GM21723 (cell line): ENCODE measurements around the gene PAPOLG.
A peak's percentile ranks its signal among the peaks of the same experiment; 100 is the strongest.
"Not testable (repeated sequence)": the region's sequence is repeated elsewhere in the genome, so short reads cannot be mapped to it uniquely, and the experiment has no call there.

Source experiments
- ATAC-seq: cut with Tn5 transposase; IDR thresholded peaks from one replicate; pipeline ENCODE4 v1.9.1; 2021; ENCODE audit warnings: mild to moderate bottlenecking, moderate library complexity; ENCODE audit not compliant: unreplicated experiment

Gene PAPOLG

DNA sequence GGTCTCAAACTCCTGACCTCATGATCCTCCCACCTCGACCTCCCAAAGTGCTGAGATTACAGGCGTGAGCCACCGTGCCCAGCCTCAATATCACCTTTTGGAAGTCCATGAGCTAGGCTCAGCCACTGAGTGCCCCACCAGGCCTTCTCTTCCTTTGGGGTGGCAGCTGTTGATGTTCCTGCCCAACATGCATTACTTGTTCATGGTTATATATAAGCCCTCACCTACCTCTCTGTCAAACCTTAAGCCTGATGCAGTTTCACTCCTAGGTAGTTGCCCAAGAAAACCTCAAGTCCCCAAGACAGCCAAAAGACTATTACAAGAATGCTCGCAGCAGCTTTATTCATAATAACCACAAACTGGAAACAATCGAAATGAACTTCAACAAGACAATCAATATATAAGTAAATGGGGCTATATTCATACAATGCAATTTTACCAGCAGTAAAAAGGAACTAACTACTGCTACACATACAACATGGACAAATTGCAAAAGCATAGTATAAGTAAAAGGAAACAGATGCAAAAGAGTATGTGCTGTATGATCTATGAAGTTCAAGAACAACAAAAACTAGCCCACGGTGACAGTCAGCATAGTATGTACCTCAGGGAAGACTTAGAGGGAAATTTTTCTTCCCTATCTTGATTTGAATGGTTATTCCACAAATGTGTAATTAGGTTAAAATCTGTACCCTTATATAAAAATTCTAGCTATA lies 65.7 kb downstream of the PAPOLG start:
- ATAC-seq = no peak

DNA sequence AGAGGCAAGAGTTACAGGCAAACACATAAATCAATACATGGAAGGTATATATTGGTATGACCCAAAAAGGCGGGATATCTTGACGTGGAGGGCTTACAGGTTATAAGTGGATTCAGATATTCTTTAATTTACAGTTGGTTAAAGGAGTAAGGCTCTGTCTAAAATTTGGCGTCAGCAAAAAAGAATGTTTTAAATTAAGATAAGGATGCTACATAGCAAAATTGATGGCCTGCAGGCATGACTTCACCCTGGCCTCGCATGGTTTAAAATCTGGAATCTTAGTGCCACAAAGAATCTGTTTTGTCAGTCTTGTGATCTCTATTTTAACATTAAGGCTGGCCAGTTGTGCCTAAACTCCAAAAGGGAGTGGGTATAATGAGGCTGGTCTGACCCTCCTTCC lies 66.9 kb downstream of the PAPOLG start:
- no peak for ATAC-seq

DNA sequence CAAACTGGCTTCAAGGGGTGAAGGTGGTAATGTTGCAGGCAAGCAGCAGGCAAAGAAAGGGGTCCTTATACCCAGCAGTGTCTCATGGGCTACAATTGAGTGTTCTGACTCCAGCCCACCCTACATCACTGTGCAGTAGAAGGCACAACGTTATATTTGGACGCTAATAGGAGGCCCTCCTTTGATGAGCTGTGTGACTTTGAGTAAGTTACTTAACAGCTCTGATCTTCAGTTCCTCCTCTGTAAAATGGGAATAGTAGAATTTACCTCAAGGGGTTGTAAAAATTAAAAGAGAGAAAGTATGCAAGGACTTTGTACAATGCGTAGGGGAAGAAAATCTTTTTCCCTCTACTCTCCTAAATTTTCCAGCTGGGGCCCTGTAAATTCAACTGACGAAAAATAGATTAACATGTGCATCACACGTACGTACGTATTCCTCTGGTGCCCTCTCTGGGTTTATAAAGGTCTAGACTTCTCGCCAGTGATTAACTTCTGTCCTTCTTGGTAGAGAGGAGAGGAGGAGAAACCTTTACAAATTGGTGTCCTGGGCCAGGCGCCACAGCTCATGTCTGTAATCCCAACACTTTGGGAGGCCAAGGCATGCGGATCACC lies 67.7 kb downstream of the PAPOLG start:
- no peak for ATAC-seq

DNA sequence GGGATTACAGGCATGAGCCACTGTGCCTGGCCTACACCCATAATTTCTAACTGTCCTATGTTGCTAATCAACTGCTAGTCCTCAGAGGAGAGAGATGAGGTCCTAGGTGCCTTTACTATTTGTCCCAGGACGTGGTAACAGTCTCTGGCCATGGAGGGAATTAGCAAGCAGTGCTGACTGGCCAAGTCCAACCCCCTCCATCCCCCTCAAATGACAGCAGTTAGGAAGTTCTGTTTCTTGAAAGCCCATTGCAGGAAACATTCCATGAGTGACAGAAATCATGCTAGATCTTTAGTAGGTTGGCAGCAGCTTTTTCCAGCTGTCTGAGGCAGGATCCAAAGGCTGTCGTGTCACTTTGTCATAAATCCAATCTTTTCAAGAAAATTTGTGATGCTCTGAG lies 69.6 kb downstream of the PAPOLG start:
- ATAC-seq = no peak

DNA sequence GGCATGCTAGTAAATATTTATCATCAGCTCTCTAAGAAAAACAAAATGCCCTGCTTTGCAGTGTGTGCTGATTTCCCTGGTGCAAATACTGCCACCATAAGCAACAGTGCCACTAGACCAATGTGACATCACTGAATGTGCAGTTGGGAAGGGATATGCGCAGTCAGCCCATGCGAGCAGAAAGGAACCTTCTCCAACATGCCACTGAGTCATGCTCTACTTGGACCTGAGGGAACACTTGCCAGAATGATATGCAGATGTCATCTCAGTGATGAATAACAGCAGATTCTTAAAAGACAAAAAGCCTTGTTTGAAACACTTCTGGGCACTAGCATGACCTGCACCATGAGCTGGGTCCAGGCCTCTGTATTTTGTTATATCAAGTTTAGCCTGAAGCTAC lies 70.0 kb downstream of the PAPOLG start:
- ATAC-seq = no peak

DNA sequence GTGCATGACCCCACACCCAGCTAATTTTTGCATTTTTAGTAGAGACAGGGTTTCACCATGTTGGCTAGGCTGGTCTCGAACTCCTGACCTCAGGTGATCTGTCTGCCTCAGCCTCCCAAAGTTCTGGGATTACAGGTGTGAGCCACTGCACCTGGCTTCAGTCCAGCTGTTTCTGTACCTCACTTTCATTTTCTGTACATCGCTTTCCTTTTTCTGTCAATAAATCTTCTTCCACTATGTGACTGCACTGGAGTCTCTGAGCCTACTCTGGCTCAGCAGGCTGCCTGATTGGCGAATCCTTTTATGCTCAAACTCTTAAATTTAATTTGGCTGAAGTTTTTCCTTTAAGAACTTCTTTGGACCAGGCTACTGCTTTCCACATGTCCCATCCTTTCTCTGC lies 70.8 kb downstream of the PAPOLG start:
- not testable (repeated sequence) for ATAC-seq

DNA sequence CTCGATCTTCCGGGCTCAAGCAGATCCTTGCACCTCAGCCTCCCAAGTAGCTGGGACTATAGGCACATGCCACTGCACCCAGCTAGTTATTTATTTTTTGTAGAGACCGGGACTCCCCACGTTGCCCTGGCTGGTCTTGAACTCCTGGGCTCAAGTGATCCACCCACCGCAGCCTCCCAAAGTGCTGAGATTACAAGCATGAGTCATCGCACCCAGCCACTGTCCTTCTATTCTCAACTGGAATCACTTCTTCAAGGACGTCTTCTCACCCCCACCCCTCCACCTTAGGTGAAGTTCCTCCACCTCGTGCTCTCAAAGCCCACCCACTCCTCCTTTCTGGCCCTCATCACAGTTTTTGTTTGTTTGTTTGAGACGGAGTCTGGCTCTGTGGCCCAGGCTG lies 71.3 kb downstream of the PAPOLG start:
- no peak for ATAC-seq

DNA sequence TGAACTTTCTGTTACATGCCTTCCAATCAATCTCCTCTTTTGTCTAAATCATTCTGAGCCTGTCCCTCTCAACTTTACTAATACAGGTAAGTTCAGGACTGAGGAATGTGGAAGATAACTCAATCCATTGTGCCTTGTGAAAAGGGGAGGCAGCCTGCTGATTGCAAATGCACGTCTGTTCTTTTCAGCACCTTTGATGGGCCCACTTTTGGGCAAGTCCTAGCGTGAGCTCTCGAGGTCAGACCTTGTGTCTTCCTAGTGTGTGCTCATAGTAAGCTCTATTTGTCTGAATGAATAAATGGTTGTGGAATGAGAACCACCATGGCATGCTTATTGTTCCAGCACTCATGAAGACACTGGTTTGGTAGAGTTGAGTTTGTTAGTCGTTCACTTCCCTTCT lies 74.9 kb downstream of the PAPOLG start:
- no peak for ATAC-seq

DNA sequence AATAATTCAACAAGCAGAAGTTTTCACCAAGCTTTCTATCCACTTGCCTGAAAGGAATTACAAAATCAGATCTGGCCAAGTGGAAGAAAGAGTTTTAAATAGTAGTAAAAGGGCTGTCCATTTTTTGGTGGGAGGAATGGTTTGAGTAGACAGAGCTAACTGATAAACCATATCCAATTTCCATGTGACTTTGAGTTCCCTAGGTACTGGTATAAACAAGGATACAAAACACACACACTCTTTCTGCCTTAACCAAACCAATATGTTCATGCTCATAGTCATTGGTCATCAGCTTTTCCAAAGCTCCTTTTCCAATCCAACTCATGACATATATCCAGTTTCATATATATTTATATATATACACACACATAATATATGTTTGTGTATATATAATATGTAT lies 75.9 kb downstream of the PAPOLG start:
- ATAC-seq = no peak

DNA sequence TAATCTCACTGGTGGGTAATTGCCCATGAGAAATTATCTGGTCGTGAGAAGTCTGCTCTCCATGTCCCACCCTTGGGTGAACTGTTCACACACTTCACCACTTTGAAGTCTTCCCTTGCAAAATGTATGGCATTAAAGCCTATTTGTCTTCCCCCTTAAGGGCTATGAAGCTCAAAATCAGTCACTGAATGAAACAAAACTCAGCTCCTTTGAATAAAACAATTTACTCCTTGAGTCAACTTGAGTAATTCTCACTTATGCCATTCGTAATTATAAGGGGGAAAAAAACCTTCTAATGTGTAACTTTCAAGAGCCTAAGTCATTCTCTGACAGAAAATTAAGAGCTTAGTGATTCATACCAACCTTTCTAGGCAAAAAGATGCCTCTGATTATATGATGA lies 76.6 kb downstream of the PAPOLG start:
- no peak for ATAC-seq

DNA sequence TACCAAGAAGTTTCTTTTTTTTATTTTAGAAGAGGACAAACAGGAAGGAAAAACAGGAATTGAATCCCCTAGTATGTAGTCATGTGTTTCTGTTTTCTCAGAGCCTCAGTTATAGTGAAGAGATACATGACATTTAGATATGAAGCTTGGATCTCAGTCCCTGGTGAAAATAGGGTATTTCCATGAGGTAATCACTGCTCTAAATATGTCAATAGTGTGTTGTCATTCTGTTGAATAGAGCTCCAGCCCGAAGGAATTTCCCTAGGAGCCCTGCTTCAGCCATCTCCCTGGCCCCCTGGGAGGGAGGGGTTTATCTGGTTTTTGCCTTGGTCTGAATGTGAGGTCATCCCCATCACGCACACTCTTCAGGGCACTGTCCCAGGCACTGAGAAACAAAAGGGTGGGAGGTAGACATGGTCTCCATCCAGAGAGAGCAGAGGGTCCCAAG lies 78.2 kb downstream of the PAPOLG start:
- peak; percentile 33 for ATAC-seq

DNA sequence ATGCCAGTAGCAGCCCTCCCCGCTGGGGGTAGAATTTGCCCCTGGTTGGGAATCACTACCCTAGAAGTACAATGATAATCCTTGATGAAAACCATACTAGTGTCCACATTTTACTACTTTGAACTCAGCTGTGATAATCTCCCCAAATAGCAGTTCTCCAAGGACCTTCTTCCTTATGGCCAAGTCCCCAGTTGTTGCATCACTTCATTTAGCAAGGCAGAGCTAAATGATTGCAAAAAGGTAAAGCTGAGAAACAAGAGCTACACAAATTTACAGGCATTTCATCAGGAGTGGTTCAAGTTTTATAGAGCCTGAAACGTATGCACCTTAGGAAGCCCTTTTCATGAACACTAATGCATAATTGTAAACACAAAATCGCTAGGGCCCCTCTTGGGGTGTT lies 80.4 kb downstream of the PAPOLG start:
- no peak for ATAC-seq

DNA sequence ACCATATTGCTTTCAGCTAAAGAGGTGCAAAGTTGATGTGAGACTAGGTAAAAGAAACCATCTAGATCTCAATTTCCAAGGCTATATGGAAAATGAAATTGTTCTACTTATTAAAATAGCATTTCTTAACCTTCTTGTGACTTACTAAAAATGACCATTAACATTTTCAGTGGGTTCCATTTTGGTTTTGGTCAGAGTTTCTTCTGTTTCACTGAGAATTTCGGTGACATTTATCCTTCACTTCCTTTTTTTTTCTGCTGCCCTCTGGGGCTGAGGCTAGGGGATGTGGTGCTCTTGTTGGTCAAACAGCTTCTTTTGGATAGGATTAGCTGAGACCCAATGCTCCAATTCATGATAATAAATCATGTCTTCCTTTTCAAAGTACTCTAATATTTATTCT lies 81.1 kb downstream of the PAPOLG start:
- ATAC-seq = peak; percentile 30

DNA sequence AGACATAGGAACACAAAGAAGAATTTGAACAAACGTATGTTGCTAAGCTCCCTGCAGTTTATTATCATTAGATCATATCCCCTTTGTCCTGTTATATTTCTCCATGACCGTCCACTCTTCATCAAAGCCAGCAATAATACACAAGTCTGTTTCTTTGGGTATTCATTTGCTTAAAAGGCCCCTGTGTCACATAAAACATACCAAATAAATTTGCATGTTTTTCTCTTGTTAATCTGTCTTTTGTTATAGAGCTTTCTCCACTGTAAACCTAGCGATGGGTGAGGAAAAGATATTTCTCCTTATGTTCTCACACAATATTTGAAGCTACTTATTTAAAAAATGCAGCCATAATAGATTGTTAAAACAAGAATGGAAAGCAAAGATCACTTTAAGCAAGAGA lies 82.4 kb downstream of the PAPOLG start:
- no peak for ATAC-seq

DNA sequence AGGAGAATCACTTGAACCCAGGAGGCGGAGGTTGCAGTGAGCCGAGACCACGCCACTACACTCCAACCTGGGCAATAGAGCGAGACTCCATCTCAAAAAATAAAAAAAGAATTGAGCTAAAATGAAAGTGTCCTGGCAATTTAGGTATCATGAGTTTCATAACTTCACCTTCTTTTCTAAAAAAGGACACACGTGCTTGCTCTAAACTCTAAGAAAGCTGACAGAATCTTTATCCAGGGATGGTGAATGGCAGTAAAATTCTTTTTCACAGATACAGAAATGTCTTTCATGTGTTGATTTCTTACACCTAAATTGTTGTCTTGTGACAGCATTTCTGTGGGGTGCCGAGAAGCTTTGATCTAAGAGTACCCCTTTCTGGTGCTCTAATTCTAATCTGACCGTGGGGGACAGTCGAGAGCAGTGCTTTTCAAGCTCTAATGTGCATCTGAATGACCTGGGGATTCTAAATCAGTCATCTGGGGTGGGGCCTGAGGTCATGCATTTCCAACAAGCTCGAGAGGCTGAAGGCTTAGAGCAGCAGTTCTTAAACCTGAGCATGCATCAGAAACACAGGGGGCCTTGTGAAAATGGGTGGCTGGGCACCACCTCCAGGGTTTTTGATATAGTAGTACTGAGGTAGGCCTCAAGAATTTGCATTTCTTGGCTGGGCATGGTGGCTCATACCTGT lies 83.2 kb downstream of the PAPOLG start:
- peak; percentile 41 for ATAC-seq

DNA sequence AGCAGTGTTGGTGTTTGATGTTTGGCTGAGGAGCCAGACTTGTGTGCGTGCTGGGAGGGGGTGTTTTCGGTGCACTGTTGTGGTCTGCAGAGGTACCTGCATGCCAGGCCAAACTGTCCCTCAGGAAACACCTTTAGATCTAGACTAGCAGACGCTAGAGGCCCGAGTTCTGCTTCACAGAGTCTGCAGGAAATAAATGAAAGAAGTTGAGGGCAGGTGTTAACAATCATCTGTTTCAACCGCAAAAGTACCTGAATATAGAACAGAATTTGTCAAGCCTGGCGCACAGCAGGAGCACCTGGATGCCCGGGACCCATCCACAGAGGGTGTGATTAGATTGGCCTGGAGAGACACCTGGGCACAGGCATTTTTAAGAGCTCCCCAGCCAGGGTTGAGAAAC lies 84.8 kb downstream of the PAPOLG start:
- ATAC-seq = peak; percentile 60

DNA sequence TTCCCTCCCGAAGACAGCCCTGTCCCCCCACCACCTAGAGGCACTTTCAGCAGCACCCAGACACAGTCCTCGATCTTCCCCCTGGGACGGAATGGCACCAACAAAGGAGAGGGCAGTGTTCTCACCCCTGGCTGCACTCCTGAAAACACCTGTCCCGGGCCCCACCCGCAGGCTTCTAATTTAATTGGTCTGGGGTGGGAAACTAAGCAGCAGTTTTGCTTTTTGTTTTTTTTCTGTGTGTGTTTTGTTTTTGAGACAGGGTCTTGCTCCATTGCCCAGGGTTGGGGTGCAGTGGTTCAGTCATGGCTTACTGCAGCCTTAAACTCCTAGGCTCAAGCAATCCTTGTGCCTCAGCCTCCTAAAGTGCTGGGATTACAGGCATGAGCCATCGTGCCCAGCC lies 86.9 kb downstream of the PAPOLG start:
- no peak for ATAC-seq

DNA sequence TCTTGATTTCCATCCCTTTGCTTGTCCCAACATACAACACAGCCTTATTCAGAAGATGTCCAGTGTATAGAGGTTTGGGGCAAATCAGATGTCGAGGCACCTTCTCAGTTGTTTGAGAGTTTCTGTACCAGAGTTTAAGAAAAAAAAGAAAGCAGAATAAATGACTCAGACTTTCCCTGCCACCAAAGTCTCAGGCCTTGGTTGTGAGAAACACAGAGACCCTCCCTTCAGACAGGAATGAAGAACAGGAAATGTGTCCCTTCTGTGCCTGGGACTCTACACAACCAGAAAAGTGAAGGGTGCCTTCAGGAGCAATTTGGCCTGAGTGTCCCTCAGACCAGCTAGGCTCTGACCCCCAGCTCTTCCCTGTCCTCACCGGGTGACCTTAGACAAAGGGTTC lies 88.0 kb downstream of the PAPOLG start:
- ATAC-seq = no peak

DNA sequence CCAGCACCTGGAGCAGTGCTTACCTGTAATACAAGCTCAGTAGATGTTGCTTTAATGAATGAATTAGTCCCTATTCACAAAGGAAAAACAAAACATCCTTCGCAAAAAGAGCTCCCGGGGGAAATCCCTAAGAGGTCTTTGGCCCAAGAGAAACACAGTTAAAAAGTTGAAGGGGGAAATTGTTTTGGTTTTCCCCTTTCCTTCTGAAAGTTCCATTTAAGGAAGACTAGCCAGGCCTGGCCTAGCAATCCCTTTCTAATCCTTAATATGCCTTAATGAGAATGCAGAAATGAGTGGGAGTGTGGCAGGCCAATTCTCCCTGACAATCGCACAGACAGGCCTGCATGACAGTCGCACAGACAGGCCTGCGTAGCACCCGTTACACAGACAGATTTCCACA lies 91.8 kb downstream of the PAPOLG start:
- ATAC-seq = no peak
